ENCODE results near the gene SRC.

The SRC gene

GRCh38 chr20:37348792-37349516 is 3.0 kb downstream of the SRC start:
- in situ Hi-C loops (cut with MboI; ENCODE audit: low sequenced_read_pairs), result no loop called here

GRCh38 chr20:37349517-37350491 is 3.9 kb downstream of the SRC start:
- in situ Hi-C loops (cut with MboI; ENCODE audit: low sequenced_read_pairs), result no loop called here

GRCh38 chr20:37350649-37351574 is 5.0 kb downstream of the SRC start:
- in situ Hi-C loops (cut with MboI; ENCODE audit: low sequenced_read_pairs), result no loop called here

- in situ Hi-C loops (cut with MboI; ENCODE audit: low sequenced_read_pairs), result no loop called here
Measured at GRCh38 chr20:37351689-37352607, 6.0 kb downstream of the SRC start.

GRCh38 chr20:37352608-37352980 is 6.7 kb downstream of the SRC start:
- in situ Hi-C loops (cut with MboI; ENCODE audit: low sequenced_read_pairs), result no loop called here

GRCh38 chr20:37353285-37353849 is 7.4 kb downstream of the SRC start:
- in situ Hi-C loops (cut with MboI; ENCODE audit: low sequenced_read_pairs), result no loop called here

GRCh38 chr20:37354210-37355195 is 8.6 kb downstream of the SRC start:
- in situ Hi-C loops (cut with MboI; ENCODE audit: low sequenced_read_pairs), result no loop called here

GRCh38 chr20:37355252-37356180 is 9.6 kb downstream of the SRC start:
- in situ Hi-C loops (cut with MboI; ENCODE audit: low sequenced_read_pairs), result no loop called here

GRCh38 chr20:37356387-37356786 is 10.4 kb downstream of the SRC start:
- in situ Hi-C loops (cut with MboI; ENCODE audit: low sequenced_read_pairs), result no loop called here

- in situ Hi-C loops (cut with MboI; ENCODE audit: low sequenced_read_pairs), result no loop called here
Measured at GRCh38 chr20:37356961-37357371, 11.0 kb downstream of the SRC start.

GRCh38 chr20:37357481-37358365 is 11.8 kb downstream of the SRC start:
- in situ Hi-C loops (cut with MboI; ENCODE audit: low sequenced_read_pairs), result no loop called here

- in situ Hi-C loops (cut with MboI; ENCODE audit: low sequenced_read_pairs), result no loop called here
Measured at GRCh38 chr20:37358366-37359150, 12.6 kb downstream of the SRC start.

- in situ Hi-C loops (cut with MboI; ENCODE audit: low sequenced_read_pairs), result no loop called here
Measured at GRCh38 chr20:37359331-37359730, 13.4 kb downstream of the SRC start.

GRCh38 chr20:37359836-37360235 is 13.9 kb downstream of the SRC start:
- in situ Hi-C loops (cut with MboI; ENCODE audit: low sequenced_read_pairs), result no loop called here

GRCh38 chr20:37360391-37361115 is 14.6 kb downstream of the SRC start:
- in situ Hi-C loops (cut with MboI; ENCODE audit: low sequenced_read_pairs), result no loop called here
